ENCODE data around the gene RAB7A. TPM values are rescaled to one million over a fixed set of nuclear protein-coding genes. Genes with fewer than 3 reads are reported as not detected.

RAB7A gene
- total and polyA plus RNA-seq, 2 of the 4 experiments (the other 2 are of a cell fraction), result 57.0 to 240 TPM

GRCh38 chr3:128683957-128684356, 42.0 kb upstream of the RAB7A start (continued):
- TF ChIP-seq MAFK (IDR thresholded peaks at IDR 0.05; ENCODE audit: low read depth, low read length) (no peak), BHLHE40 (IDR thresholded peaks at IDR 0.05; ENCODE audit: low read depth, low read length) (no peak), POLR2A (IDR thresholded peaks at IDR 0.05; ENCODE audit: low read depth, low read length) (no peak)

GRCh38 chr3:128684986-128685726, 40.8 kb upstream of the RAB7A start:
- Histone ChIP-seq H2BK5ac (ENCODE audit: low read depth, low read length, poor library complexity, severe bottlenecking) (no peak overlapping the region), H3K36me3 (ENCODE audit: control insufficient read depth, insufficient read depth, low read length) (no peaks in the 10 kb centered on the region), H2BK15ac (ENCODE audit: low read depth, low read length) (no peak overlapping the region), H3K4me3 (ENCODE audit: insufficient read depth, low read depth, low read length) (no peak overlapping the region), H2AK9ac (replicated peaks; ENCODE audit: low read depth, low read length, poor library complexity) (no peak overlapping the region), H3K23ac (ENCODE audit: low read depth, low read length) (no peak overlapping the region), H3K4me1 (ENCODE audit: control insufficient read depth, insufficient read depth, low read length) (no peaks in the 10 kb centered on the region), H3K4me2 (ENCODE audit: low read depth, low read length) (no peak overlapping the region), H2AK5ac (ENCODE audit: low read depth, low read length) (no peak overlapping the region), H3K79me1 (ENCODE audit: low read depth in 1 of 2, low read length in 2 of 2) (peaks cover 0 to 10% of the 10 kb centered on the region in 2 experiments; a peak in 2 of 4 replicates), H4K8ac (ENCODE audit: low read depth in 2 of 2, low read length in 2 of 2) (no peak overlapping the region), H4K5ac (ENCODE audit: low read depth, low read length) (no peak overlapping the region), H3K9me3 (ENCODE audit: control insufficient read depth, insufficient read depth, low read length) (no peaks in the 10 kb centered on the region), H2BK20ac (ENCODE audit: low read depth, low read length) (no peak overlapping the region), H3K27ac (ENCODE audit: insufficient read depth, low read length) (no peak overlapping the region), H3K27me3 (ENCODE audit: control insufficient read depth, insufficient read depth, low read length) (no peaks in the 10 kb centered on the region), H3K14ac (replicated peaks; ENCODE audit: low read depth, low read length) (no peak overlapping the region), H2AFZ (replicated peaks; ENCODE audit: low read length, poor library complexity) (no peak overlapping the region), H3K18ac (ENCODE audit: low read depth, low read length) (no peak overlapping the region), H3K9me1 (ENCODE audit: insufficient read depth, low read length) (no peaks in the 10 kb centered on the region), H4K20me1 (ENCODE audit: insufficient read depth, low read length) (no peaks in the 10 kb centered on the region), H3K56ac (ENCODE audit: extremely low read depth, insufficient read depth, low read length) (no peak overlapping the region), H3K4ac (ENCODE audit: low read depth, low read length) (no peak overlapping the region), H2BK120ac (ENCODE audit: low read depth, low read length) (no peak overlapping the region), H3K9ac (ENCODE audit: low read depth, low read length) (no peak overlapping the region), H4K91ac (ENCODE audit: insufficient read depth, low read depth, low read length) (no peak overlapping the region)
- in situ Hi-C loops (cut with MboI; ENCODE audit: low sequenced_read_pairs) (no loop called here), dilution Hi-C loops (cut with HindIII; ENCODE audit: low sequenced_read_pairs, unreplicated experiment) (no loop called here), intact Hi-C loops (cut with micrococcal nuclease) (no loop called here)
- ChIA-PET CTCF (no interaction called here), POLR2A (ENCODE audit: unreplicated experiment) (no interaction called here)
- no peak for TF ChIP-seq CHD1 (IDR thresholded peaks at IDR 0.05; ENCODE audit: low read depth, low read length)
- no peak for TF ChIP-seq POLR2A (IDR thresholded peaks at IDR 0.05; ENCODE audit: low read depth, low read length)
- TF ChIP-seq RFX5 (IDR thresholded peaks at IDR 0.05; ENCODE audit: low read depth, low read length), result no peak
- no peak for TF ChIP-seq MAZ (IDR thresholded peaks at IDR 0.05; ENCODE audit: borderline replicate concordance, low read depth, low read length)
- no peak for TF ChIP-seq RAD21 (IDR thresholded peaks at IDR 0.05; ENCODE audit: low read length)
- no peak for TF ChIP-seq FOS (IDR thresholded peaks at IDR 0.05; ENCODE audit: low read depth, low read length)
- no peak for TF ChIP-seq CTCF (conservative IDR thresholded peaks at IDR 0.05; ENCODE audit: low read depth, low read length)
- TF ChIP-seq NFE2L2 (IDR thresholded peaks at IDR 0.05; ENCODE audit: low read depth, low read length), result no peak
- no peak for TF ChIP-seq RCOR1 (IDR thresholded peaks at IDR 0.05; ENCODE audit: insufficient replicate concordance, low read length)
- no peak for TF ChIP-seq MXI1 (IDR thresholded peaks at IDR 0.05; ENCODE audit: borderline replicate concordance, low read depth, low read length)
- no peak for TF ChIP-seq SMC3 (IDR thresholded peaks at IDR 0.05; ENCODE audit: low read depth, low read length)
- TF ChIP-seq MAFK (IDR thresholded peaks at IDR 0.05; ENCODE audit: low read depth, low read length), result no peak
- no peak for DNase-seq
- BruUV-seq (replicated peaks), result no TSS peak
- WGBS, 2 experiments (ENCODE audit: extremely low coverage in 2 of 2, insufficient read length in 1 of 2), result 87% methylated on average over 8 of the region's 11 CpGs; no CpG with 5 or more reads in 1 of the 2 experiments
- ATAC-seq (ENCODE audit: low read depth), result no peak
